B cell (primary cell): ENCODE measurements around the gene BRAP.

ENCODE experiments used
- EZH2 ChIP-seq: IDR thresholded peaks from 2 replicates; pipeline ENCODE4 v1.6.1; 2012; ENCODE audit warnings: borderline replicate concordance, low read depth, mild to moderate bottlenecking, moderate library complexity, low read length; ENCODE audit not compliant: insufficient read depth, poor library complexity, severe bottlenecking
- TF ChIP-seq, protein P1 (sequence below): fragments of 200-600 bp; IDR thresholded peaks from one replicate; pipeline ENCODE4 v1.8.0; 2022; ENCODE audit warnings: antibody characterized with exemption, mild to moderate bottlenecking

DNA sequence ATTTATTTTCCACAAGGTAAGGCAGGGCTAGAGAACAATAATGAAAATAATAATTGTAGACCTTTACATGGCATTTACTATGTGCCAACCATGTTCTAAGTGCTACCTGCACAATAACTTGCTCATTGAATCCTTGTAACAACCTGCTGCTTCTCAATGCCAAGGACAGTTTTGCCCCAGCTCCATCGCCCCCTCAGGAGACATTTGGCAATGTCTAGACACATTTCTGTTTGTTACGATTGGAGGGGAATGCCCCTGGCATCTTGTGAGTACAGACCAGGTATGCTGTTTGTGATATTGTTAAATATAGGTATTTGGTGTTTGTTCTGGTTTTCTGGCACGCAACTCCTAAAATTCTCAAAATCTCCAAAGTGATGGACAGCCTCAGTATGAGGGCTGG is 78.5 kb downstream of the BRAP start:
- no peak for TF ChIP-seq EZH2
- TF ChIP-seq, protein P1, sequence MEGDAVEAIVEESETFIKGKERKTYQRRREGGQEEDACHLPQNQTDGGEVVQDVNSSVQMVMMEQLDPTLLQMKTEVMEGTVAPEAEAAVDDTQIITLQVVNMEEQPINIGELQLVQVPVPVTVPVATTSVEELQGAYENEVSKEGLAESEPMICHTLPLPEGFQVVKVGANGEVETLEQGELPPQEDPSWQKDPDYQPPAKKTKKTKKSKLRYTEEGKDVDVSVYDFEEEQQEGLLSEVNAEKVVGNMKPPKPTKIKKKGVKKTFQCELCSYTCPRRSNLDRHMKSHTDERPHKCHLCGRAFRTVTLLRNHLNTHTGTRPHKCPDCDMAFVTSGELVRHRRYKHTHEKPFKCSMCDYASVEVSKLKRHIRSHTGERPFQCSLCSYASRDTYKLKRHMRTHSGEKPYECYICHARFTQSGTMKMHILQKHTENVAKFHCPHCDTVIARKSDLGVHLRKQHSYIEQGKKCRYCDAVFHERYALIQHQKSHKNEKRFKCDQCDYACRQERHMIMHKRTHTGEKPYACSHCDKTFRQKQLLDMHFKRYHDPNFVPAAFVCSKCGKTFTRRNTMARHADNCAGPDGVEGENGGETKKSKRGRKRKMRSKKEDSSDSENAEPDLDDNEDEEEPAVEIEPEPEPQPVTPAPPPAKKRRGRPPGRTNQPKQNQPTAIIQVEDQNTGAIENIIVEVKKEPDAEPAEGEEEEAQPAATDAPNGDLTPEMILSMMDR: no peak
